ENCODE results near the gene TLX2. TPM values are rescaled to one million over a fixed set of nuclear protein-coding genes. Genes with fewer than 3 reads are reported as not detected.

Gene TLX2
- polyA plus RNA-seq, 3 donors, result not detected

DNA sequence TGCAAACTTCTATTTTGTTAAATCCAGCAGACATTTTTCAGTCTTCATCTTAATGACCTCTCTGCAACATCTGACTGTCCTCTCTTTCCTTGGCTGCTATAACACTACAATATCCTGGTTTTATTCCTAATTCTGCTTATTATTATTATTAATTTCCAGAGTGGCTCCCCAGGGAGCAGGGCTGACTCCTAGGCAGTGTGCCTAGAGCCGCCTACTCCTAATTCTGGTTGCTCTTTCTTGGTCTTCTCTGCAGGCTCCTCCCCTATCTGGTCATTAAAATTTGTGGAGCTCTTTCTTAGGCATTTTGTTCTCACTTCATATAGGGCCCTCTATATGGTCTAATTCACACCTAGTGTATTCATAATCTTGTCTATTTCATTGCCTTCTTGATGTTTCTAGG, 28.7 kb downstream of the TLX2 start:
- H3K4me2 ChIP-seq (replicated peaks; ENCODE audit: extremely low read depth, low read length, poor library complexity, severe bottlenecking), result no peak overlapping the region
- H4K20me1 ChIP-seq (ENCODE audit: insufficient read depth, low read length), result no peaks in the 10 kb centered on the region
- intact Hi-C loops (cut with micrococcal nuclease), result loop anchor here in 1 of 2 donors (10.0 kb wide), 1 partner anchor 148 kb away; no protein-coding TSS in a partner anchor
- no peak overlapping the region for H3K27ac ChIP-seq (ENCODE audit: low read depth in 1 of 2, low read length in 2 of 2)
- H3K36me3 ChIP-seq (replicated peaks in 1 of 2; ENCODE audit: control insufficient read depth in 1 of 2, insufficient read depth in 2 of 2, low read length in 2 of 2), result peaks cover 0 to 3% of the 10 kb centered on the region in 2 donors
- no peak for DNase-seq
- no CpG with 5 or more reads among the region's 1 CpG for WGBS (ENCODE audit: insufficient coverage)
- H3K4me3 ChIP-seq (replicated peaks in 1 of 3; ENCODE audit: low read depth in 2 of 3, low read length in 3 of 3), result no peak overlapping the region
- no peaks in the 10 kb centered on the region for H3K9me3 Mint-ChIP-seq
- no peaks in the 10 kb centered on the region for H3K27me3 ChIP-seq (ENCODE audit: control insufficient read depth in 2 of 2, insufficient read depth in 2 of 2, low read length in 2 of 2)
- H3K9me3 ChIP-seq (replicated peaks in 1 of 2; ENCODE audit: control insufficient read depth in 1 of 2, insufficient read depth in 1 of 2, low read length in 2 of 2), result no peaks in the 10 kb centered on the region
- peaks cover 12% of the 10 kb centered on the region for H3K4me1 Mint-ChIP-seq
- no peak overlapping the region for H3K9ac ChIP-seq (ENCODE audit: insufficient read depth, low read length, poor library complexity, severe bottlenecking)
- no peak overlapping the region for H3K27ac Mint-ChIP-seq
- peaks cover 9 to 11% of the 10 kb centered on the region in 2 donors for H3K36me3 Mint-ChIP-seq
- peaks cover 0 to 7% (median 4%) of the 10 kb centered on the region in 3 donors for H3K27me3 Mint-ChIP-seq (ENCODE audit: low read depth in 3 of 3)
- H3K4me3 Mint-ChIP-seq, result no peak overlapping the region
- TF ChIP-seq, protein P1, sequence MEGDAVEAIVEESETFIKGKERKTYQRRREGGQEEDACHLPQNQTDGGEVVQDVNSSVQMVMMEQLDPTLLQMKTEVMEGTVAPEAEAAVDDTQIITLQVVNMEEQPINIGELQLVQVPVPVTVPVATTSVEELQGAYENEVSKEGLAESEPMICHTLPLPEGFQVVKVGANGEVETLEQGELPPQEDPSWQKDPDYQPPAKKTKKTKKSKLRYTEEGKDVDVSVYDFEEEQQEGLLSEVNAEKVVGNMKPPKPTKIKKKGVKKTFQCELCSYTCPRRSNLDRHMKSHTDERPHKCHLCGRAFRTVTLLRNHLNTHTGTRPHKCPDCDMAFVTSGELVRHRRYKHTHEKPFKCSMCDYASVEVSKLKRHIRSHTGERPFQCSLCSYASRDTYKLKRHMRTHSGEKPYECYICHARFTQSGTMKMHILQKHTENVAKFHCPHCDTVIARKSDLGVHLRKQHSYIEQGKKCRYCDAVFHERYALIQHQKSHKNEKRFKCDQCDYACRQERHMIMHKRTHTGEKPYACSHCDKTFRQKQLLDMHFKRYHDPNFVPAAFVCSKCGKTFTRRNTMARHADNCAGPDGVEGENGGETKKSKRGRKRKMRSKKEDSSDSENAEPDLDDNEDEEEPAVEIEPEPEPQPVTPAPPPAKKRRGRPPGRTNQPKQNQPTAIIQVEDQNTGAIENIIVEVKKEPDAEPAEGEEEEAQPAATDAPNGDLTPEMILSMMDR (IDR thresholded peaks at IDR 0.05), result no peak
- no peaks in the 10 kb centered on the region for H3K79me2 ChIP-seq (ENCODE audit: insufficient read depth, low read length)
- peaks cover 6 to 10% of the 10 kb centered on the region in 2 donors for H3K4me1 ChIP-seq (ENCODE audit: control insufficient read depth in 1 of 2, insufficient read depth in 2 of 2, low read length in 2 of 2)
- no peak overlapping the region for H2AFZ ChIP-seq (ENCODE audit: insufficient read depth, low read depth, low read length, poor library complexity, severe bottlenecking)

DNA sequence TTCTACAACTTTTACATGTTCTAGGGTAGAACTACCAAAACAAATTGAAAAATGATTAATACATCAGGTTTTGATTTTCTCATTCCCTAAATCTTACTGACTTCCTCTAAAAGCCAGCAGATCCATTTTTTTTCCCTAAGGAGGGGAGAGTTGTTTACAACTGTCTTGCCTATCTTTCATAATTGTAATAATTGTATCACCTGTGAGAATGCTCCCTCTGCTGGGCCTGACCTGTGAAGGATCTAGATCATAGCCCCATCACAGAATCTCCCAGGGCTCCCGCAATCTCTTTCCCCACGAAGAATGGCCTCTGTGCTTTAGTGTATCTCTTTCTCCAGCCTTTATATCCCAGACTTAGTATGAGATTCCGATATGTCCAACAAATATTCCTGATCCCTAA, 30.4 kb downstream of the TLX2 start:
- H3K4me3 Mint-ChIP-seq, result no peak overlapping the region
- Histone ChIP-seq H3K27me3 (ENCODE audit: control insufficient read depth in 2 of 2, insufficient read depth in 2 of 2, low read length in 2 of 2) (no peaks in the 10 kb centered on the region), H4K20me1 (ENCODE audit: insufficient read depth, low read length) (no peaks in the 10 kb centered on the region), H2AFZ (ENCODE audit: insufficient read depth, low read depth, low read length, poor library complexity, severe bottlenecking) (no peak overlapping the region), H3K9ac (ENCODE audit: insufficient read depth, low read length, poor library complexity, severe bottlenecking) (no peak overlapping the region), H3K27ac (ENCODE audit: low read depth in 1 of 2, low read length in 2 of 2) (no peak overlapping the region), H3K4me2 (replicated peaks; ENCODE audit: extremely low read depth, low read length, poor library complexity, severe bottlenecking) (no peak overlapping the region), H3K79me2 (ENCODE audit: insufficient read depth, low read length) (peaks cover 6% of the 10 kb centered on the region), H3K4me3 (replicated peaks in 1 of 3; ENCODE audit: low read depth in 2 of 3, low read length in 3 of 3) (no peak overlapping the region), H3K4me1 (ENCODE audit: control insufficient read depth in 1 of 2, insufficient read depth in 2 of 2, low read length in 2 of 2) (peaks cover 11 to 16% of the 10 kb centered on the region in 2 donors), H3K9me3 (replicated peaks in 1 of 2; ENCODE audit: control insufficient read depth in 1 of 2, insufficient read depth in 1 of 2, low read length in 2 of 2) (no peaks in the 10 kb centered on the region), H3K36me3 (replicated peaks in 1 of 2; ENCODE audit: control insufficient read depth in 1 of 2, insufficient read depth in 2 of 2, low read length in 2 of 2) (peaks cover 0 to 3% of the 10 kb centered on the region in 2 donors)
- DNase-seq, result no peak
- H3K27ac Mint-ChIP-seq, result peak overlapping the region in 1 of 7 donors; percentile 46
- peaks cover 9 to 11% of the 10 kb centered on the region in 2 donors for H3K36me3 Mint-ChIP-seq
- H3K27me3 Mint-ChIP-seq (ENCODE audit: low read depth in 3 of 3), result peaks cover 5 to 6% (median 5%) of the 10 kb centered on the region in 3 donors
- H3K4me1 Mint-ChIP-seq, result peaks cover 13% of the 10 kb centered on the region
- WGBS (ENCODE audit: insufficient coverage), result 97% methylated on average over 3 of the region's 3 CpGs
- H3K9me3 Mint-ChIP-seq, result no peaks in the 10 kb centered on the region
- TF ChIP-seq, protein P1 (IDR thresholded peaks at IDR 0.05), result no peak
- intact Hi-C loops (cut with micrococcal nuclease), result loop anchor here in 1 of 2 donors (10.0 kb wide), 1 partner anchor 150 kb away; no protein-coding TSS in a partner anchor

Data from CD14-positive monocyte (primary cell).